A549 (cell line): ENCODE data around the gene NARS2.

ENCODE experiments used
- HDAC2 ChIP-seq: fragments of 200-600 bp; sonication (generic); IDR thresholded peaks from 2 replicates; pipeline ENCODE4 v1.6.1; 2016
- POLR2A ChIP-seq: IDR thresholded peaks from 2 replicates; pipeline ENCODE4 v1.6.1; 2012; ENCODE audit warnings: mild to moderate bottlenecking, low read length
- TF ChIP-seq, protein P1 (sequence below): fragments of >200 bp; sonication (Bioruptor Twin); formaldehyde crosslinking; IDR thresholded peaks from 3 replicates; pipeline ENCODE4 v1.5.1; 2016

DNA sequence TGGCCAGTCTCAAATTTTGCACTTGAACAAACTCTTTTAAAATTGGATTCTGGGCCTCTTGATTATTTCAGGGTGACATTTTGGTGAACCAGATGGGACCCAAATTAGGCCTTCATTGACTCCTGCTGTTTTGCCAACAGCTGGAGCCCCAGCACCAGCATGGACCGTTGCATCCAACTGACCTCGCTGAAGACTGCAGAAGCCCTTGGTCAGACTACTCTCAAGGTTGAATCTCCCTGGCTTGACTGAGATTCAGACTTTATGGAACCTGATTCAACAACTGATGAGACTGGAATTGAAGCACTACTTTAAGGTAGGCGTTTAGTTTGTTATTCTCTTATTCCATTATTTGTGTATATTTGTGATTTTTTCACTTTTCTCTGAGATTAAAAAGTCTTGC lies 41.7 kb downstream of the NARS2 start:
- TF ChIP-seq, protein P1, sequence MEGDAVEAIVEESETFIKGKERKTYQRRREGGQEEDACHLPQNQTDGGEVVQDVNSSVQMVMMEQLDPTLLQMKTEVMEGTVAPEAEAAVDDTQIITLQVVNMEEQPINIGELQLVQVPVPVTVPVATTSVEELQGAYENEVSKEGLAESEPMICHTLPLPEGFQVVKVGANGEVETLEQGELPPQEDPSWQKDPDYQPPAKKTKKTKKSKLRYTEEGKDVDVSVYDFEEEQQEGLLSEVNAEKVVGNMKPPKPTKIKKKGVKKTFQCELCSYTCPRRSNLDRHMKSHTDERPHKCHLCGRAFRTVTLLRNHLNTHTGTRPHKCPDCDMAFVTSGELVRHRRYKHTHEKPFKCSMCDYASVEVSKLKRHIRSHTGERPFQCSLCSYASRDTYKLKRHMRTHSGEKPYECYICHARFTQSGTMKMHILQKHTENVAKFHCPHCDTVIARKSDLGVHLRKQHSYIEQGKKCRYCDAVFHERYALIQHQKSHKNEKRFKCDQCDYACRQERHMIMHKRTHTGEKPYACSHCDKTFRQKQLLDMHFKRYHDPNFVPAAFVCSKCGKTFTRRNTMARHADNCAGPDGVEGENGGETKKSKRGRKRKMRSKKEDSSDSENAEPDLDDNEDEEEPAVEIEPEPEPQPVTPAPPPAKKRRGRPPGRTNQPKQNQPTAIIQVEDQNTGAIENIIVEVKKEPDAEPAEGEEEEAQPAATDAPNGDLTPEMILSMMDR: no peak
- TF ChIP-seq POLR2A (no peak), HDAC2 (no peak)
